ENCODE results near the gene ARL14.

The ARL14 gene

DNA sequence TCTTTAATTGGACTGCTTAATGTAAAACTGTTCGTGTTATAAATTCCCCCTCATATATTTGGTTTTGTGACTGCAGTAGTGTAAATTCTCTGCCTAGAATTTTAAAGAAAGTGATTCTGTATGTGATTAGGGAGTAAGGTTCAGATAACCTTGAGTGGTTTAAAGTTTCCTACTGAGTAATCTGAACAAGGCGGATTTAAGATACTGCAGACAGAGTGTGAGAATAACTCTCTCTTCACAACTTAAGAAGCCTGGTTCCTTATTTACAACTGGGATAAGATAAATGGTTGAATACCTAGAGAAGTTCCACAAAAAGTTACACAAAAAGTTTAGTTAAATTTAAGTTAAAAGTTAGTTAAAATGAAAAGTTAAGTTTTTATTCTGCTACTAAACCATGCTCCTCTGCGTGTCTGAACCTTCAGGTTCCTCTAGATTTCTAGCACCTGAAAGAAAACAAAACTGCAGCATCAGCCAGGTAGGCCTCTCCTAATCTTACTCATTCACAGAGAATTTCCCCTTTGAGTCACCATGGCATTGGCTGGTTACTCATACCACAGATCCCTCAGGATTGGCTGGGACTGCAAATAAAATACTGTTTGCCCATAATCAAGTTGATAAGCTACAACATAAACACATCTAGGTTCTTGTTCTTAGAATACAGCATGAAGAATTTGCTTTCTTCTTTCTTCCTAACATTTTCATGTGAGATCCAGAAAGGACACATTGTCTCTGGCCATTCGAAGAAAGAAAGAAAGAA, at the start of gene ARL14:
ARL14 (plus strand) TSS at position 614 of the 757 bp plus-strand sequence. CDS start 187 bp downstream, outside the sequence.
- DNase-seq = no peak

DNA sequence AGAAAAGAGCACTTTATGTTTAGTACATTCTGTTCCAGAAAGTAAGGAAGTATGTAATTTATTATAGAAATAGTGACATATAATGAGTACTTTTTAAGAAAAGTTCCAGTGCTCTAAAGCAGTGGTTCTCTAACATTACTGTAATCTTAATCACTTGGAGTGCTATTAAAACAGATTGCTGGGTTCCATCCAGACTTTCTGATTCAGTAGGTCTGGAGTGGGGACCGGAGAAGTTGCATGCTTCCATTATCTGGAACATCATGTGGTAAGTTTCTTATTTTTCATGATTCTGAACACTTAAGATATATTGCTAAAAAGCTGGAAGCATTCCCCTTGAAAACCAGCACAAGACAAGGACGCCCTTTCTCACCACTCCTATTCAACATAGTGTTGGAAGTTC, 47.5 kb upstream of the ARL14 start:
- DNase-seq = no peak

DNA sequence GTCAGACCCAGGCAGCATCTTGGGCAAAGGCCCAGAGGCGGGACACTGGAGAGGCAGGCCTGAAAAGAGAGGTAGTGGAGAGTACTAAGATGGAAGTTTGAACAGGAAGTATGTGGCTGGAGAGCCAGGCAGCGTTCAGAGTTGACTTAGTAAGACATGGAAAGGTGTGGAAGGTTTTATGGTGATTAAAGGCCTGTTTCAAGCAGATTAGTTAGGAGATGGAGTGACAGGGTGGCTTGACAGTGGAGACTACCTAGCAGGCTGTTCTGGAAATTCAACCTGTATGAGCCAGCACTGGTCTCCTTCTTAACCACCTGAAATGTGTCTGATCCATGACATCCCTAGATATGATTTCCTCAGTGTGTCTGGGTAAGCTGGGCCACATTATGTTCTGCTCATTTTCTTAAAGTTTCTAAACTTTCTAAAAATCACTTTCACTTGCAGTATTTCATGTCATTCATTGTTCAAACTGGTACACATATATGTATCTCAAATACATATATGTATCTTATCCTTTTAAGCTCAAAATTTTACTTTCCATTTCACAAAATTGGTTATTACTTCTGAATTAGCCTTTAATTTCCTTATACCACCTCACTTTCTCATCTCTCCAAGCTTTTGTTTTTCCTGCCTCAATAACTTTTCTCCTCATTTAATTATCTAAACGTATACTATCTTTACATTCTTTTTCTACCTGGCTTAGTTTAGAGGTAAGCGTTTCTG, 43.4 kb upstream of the ARL14 start:
- no peak for DNase-seq

DNA sequence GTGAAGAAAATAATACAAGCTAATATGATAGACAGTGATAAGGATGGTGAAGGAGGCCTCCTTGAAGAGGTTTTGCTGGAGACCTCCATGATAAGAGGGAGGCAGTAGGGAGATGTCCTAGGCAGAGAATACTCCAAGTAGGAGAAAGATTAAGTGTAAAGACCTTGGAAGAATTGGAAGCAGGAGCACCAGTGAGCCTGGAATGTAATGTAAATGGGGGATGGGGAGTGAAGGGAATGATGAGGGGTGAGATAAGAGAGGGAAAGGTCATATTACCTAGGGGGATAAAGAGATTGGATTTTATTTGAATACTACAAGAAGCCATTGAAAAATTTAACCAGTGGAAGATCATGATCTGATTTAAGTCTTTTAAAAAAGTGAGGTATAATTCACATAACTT, 41.7 kb upstream of the ARL14 start:
- DNase-seq = no peak

DNA sequence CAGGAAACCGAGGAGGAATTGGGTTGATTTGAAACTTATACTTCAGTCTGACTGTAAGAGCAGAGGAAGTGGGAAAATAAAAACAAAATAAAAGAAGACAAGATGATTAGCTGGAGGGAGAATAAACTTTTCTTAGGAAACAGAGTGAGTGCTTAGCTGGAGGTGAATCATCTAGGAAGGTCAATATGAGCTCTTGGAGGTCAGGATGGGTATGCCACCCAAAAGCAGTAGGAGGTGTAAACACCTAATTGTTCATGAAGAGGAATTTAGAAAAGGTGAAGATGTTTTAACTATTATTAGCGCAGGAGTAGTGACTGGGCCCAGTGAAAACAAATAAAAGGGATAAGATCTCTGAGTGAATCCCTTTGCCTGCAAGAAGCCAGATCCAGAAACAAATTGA, 39.9 kb upstream of the ARL14 start:
- no peak for DNase-seq

DNA sequence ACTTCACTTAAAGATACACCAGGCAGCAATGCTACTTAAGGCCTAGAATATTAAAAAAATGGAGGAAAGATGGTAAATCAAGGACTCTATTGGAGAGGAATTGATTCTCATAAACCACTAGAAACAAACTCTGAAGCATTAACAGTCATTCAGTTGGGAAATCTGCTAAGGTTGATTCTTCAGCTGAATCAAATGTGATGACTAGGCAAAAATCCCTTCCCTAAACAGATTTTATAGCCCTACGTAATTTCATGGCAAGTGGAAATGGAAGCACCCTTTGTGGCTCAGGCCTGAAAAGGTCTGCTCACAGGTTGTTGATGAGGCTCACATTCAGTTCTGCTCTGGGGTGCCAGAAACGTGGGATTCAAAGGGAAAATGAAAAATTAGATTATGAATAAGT, 38.8 kb upstream of the ARL14 start:
- DNase-seq = no peak

DNA sequence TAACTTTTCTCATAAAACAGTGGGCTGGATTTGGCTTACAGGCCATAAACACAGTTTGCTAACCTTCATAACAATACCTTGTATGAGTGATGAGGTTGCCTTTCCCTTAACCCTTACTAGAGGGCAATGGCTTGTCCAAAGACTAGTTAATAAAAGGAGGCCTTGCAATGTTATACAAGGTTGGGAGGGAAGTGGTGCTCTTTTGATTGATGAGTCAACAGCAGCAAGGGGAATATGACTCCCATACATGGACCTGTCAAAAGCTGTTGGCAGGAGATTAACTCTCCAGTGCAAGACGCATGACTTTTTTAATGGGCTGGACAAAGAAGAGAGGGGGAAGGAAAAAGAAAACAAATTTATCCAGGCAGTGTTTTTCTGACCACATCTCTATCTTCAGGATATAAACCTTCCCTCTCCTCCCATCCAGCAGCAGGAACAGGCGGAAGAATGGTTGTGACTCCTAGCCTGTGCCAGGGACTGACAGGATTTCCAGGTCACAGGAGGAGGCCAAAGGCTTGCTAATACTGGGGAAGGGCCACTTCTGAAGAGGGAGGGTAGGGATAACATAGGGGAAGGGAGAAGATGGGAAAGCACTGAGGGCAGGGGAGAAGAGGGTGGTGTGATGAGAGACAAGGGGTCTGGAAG, 35.2 kb upstream of the ARL14 start:
- no peak for DNase-seq

DNA sequence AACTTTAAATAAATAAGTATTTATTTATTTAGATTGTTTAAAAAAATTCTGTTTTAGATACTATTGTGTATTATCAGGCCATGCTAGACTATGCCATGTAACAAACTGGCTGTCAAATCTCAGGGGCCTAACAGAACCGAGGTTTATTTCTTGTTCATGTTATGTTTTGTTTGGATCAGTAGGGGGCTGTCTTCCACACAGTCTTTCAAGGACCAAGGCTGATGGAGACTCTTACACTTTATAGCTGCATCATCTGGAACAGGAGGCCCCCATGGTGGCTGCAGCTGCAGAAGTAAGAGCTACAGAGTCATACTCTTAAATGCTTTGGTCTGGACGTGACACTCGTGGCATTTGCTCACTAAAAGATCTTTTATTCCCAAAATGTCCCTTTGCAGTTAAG, 33.0 kb upstream of the ARL14 start:
- DNase-seq = no peak

DNA sequence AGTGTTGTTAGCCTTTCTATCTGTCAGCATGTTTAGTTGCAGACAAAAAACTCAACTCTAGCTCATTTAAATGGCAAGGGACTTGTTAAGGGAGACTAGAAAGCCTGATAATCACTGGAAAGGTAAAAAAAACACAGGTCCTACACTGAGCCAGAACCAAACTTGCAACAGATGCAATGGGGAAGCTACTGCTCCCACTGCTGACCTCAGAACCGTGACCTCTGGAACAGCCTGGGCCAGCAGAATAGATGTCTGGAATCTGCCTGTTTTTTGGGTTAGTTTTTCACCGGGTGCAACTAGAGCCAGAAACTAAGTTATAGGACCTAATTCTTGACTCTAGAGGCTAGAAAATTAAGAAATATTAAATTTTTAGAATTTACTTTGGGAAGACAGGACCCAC, 32.5 kb upstream of the ARL14 start:
- DNase-seq = no peak

DNA sequence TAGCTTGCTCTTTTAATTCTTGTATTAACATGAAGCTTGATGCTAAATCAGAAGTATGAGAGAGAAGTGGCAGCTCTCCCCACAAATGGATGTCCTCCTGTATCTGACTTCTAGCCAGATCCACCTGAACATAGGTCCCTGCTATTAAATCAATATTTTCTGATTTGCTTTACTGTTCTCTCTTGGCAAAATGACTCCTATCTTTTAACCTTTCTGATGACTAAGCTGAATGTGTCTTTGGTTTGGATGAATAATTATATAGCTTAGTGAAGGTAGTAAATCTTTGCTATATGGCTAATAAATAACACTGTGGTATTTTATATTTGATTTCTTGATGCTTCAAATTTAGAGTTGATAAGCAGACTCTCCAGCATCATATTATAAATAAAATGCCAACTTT, 28.3 kb upstream of the ARL14 start:
- DNase-seq = no peak

DNA sequence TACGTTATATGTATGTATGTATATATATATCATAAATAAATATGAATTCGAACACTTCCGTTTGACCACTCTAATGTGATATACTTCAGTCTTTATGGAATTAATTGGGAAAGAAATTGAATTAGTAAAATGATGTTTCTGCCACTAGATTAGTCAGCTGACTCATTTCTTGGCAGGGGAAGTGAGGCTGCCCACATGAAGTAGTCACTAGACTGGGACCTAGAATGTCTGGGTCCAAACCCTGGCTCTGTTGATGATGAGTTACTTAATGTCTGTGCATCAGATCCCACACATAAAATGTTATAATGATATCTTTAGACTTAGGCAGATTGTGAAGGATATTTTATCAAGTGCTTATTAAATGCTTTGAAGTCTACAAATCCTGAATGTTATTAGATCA, 27.4 kb upstream of the ARL14 start:
- no peak for DNase-seq

DNA sequence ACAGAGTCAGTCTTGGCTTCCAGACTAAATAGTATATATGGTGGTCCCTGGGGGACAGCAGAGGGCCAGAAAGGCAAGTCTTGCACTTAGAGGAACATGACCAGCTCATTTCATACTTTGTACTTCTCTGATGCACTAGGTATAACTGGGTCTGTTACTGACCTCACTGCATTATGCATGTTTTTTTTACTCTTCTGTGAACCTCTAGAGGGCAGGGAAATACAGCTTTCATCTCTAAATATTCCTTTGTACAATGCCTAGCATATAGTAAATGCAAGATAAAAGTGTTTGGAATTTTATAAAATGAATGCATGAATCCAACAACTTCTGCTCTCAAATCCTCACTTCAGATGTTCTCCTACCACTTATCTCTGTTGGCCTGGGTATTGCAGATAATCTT, 23.4 kb upstream of the ARL14 start:
- DNase-seq = no peak

DNA sequence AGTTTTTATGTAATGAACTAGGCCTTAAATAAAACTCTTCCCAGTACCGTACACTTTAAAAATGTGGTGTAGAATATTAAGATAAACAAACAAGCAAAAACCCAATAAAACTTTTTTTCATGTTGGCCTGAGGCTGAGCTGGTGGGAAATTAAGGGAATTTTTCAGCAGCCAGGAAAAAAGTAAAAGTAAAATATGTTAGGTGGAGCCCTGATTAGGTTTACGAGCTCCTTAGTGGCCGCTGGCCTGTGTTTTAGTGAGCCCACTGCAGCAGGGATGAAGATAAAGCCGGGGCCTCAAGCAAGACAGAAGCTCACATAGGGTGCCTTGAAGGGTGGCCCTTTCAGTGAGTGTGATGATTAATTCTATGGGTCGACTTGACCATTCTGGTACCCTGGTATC, 16.1 kb upstream of the ARL14 start:
- DNase-seq = no peak

DNA sequence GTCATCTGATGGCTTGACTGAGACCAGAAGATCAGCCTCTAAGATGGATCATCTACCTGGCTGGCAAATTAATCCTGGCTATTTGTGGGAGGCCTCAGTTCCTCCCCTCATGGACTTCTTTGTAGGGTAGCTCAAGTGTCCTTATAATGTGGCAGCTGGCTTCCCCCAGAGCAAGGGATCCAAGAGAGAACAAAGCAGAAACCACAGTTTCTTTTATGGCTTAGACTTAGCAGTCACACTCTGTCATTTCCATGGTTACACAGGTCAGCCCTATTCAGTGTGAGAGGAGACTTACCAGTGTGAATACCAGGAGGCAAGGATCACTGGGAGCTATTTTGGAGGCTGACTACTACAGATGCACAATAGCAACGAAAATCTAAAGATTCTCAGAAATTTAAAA, 15.3 kb upstream of the ARL14 start:
- no peak for DNase-seq

DNA sequence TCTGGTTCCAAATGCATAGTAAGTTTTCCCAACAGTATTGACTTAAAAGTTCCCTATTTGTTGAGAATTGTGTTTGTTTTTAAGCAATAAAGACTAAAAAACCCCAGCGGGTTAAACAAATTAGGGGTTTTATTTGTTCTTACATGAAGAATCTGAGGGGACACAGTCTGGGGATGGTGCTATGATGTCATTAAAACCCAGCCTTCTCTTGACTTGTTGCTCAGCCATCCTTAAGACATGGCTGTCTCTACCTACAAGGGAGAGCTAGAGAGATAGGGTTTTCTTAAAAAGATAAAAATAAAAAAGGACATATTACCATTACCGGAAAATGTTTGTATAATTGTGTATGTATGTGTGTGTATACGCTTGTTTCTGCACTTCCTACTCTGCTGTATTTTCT, 11.7 kb upstream of the ARL14 start:
- no peak for DNase-seq

DNA sequence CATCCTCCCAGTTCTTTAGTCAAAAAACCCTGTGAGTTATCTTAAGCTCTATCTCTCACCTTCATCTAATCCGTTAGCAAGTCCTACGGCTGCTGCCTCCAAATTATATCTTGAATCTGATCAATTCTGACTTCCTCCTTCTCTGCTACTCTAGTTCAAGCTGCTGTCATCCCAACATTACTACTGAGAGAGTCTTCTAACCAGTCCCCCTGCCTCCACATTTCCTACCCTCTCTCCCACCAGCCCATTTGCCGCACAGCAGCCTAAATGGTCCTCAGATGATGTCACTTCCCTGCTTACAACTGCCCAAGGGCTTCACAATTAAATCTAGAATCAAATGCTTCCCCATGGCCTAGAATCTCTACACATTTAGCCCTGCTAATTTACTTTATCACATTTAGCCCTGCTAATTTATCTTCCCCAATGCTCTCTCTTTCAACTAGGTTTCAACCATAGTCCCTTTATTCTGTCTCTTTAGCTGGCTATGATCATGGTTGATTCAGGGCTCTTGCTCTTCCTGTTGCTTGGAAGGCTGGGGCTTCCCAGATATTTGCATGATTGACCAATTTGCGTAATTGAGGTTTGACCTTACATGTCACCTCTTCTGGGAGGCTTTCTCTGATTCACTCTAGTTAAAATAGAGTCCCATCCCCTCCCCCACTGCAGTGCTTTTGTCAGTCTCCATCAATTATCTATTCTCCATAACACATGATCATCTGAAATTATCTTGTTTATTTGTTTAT, 11.0 kb upstream of the ARL14 start:
- DNase-seq = no peak

DNA sequence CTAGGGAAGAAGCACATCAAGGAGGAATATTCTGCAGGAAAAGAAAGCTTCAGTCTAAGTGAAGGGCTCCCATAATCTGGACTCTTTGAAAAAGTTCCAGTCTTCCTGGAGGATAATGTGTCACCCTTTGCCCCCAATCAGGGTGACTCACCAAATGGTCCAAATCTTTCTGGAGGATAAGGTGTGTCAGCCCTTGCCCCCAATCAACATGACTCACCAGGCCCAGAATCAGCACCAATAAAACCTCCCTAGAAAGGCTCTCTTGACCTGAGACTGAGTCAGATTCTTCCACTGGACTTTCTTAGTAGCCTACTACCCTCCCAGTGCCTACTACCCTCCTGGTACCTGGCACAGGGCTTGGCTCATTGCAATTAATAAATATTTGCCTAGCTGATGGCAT, 9.5 kb upstream of the ARL14 start:
- no peak for DNase-seq

DNA sequence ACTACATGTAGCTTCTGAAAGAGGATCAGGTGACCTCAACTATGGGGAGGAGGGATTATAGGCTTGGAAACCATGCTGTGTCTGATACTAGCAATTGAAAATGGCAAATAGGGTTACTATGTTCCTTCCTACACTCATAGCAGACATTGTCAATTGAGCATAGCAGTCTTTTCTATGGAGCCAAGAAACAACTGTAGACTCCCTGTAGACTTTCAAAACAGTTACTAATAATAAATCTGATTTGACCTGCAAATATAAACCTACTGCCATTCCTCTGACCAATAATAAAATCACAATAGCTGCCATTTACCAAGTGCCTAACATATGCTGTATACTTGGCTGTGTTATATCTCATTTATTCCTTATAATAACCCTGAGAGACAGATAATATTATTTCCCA, 8.5 kb upstream of the ARL14 start:
- DNase-seq = no peak

DNA sequence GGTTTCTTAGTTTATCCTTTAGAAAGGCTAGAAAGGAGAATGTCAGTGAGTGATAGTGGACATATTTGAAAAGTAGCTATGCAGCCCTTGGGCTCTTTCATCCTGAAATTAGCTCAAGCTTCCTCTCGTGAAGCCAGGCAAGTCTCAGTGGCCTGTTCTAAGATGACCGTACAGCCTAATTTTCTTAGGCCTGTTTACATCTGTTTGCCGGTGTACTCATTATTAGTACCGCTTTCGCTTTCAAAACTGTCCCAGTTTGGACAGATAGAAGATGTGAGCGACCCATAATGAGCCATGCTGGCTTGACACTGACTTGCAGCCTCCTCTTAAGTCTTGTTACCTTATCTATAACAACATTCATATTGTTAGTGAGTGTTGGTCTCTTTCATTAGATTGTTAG, 5.7 kb upstream of the ARL14 start:
- DNase-seq = no peak

DNA sequence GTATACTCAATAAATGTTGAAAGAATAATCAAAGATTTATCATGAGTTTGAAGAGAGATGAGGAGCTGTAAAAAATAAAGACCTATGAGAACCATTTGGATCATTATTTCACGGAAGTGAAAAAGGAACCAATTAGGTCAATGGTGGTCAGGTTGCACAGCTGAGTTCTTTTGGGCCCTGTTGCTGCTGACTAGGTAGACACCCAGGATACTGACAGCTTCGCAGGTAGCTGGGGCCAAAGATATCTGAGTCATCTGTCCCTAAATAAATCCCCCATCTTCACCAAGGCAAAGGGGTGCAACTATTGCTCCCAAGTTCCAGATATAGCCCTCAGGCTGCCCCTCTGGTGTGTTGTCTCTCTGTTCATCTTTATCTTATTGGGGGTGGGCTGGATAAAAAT, 5.0 kb upstream of the ARL14 start:
- no peak for DNase-seq

DNA sequence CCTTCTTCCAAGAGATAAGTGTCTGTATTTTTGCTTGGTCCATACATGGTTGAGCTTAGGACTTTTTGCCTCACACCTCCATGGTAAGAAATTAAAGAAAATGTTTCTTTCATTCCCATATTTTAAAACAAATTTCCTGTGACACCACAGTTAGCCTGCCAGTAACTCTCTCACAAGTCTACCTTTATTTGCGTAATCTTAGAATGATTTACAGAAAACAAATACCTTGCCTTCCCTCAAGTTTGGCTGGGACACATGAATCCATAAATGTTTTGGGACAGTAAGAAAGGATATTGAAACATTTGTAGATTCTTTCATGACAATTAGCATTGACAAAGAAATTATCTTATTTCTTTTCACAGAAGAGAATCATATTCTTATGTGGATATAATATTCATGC, 3.8 kb upstream of the ARL14 start:
- DNase-seq = no peak

DNA sequence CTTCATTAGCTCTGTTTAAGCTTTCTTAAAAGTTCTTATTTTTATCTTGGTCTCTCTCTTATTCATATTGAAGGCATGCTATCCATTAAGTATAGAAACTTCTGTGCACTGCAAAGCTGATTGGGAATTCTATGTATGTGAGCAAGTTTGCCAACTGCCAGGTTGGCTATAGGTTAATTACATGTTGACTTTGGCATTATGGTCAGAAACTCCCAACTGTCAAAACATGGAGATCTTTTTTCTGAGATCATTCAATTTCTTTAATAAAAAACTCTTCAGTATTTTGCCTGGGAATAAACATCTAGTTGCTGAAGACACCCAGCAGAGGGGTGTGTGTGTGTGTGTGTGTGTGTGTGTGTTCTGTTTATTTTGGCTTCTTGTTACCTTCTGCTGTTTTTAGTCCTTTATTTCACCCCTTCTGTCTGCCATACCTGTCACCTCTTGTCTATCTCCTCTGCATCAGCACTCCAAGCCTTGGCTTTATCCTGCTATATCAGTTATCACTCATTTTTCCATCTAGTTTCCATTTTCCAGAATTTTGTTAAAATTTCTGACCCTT, 1.3 kb upstream of the ARL14 start:
- DNase-seq = no peak

DNA sequence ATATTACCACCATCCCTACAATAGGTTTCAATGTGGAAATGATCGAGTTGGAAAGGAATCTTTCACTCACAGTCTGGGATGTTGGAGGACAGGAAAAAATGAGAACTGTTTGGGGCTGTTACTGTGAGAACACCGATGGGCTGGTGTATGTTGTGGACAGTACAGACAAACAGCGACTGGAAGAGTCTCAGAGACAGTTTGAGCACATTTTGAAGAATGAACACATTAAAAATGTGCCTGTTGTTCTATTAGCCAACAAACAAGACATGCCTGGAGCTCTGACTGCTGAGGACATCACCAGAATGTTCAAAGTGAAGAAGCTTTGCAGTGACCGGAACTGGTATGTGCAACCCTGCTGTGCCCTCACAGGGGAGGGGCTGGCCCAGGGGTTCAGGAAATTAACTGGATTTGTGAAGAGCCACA, 510 bp downstream of the ARL14 start:
- DNase-seq = no peak

Measured in activated CD8-positive, alpha-beta memory T cell treated with anti-CD3 and anti-CD28 coated beads, Interleukin-2, amount 50 U/mL, for 48 hours (primary cell).